Natural killer cell (primary cell): ENCODE data around the gene UST. TPM values are rescaled to one million over a fixed set of nuclear protein-coding genes. Genes with fewer than 3 reads are reported as not detected.
A peak's percentile ranks its signal among the peaks of the same experiment; 100 is the strongest.

Source experiments
- ATAC-seq, 3 donors: fragments of 150-1000 bp in 2 of 3; fragments of 200-7000 bp in 1 of 3; cut with Tn5 transposase; 1 replicate in 1 of 3; 2 replicates in 2 of 3; pipeline ENCODE4 v1.10.0; 2021; ENCODE audit warnings: mild to moderate bottlenecking in 2 of 3, moderate library complexity in 2 of 3
- DNase-seq, 2 donors: peaks; one replicate each; pipeline versions ENCODE4 v3.0.0 to v3.0.0-alpha.2; 2013 to 2021; ENCODE audit warnings: mixed read lengths in 1 of 2
- H3K27ac ChIP-seq: one replicate; pipeline ENCODE4 v1.5.1; 2013; ENCODE audit warnings: mild to moderate bottlenecking, low read length
- H3K27me3 ChIP-seq: one replicate; pipeline ENCODE4 v1.6.1; 2013; ENCODE audit warnings: low read length; ENCODE audit not compliant: control insufficient read depth, insufficient read depth
- H3K36me3 ChIP-seq: one replicate; pipeline ENCODE4 v1.6.1; 2013; ENCODE audit warnings: low read length; ENCODE audit not compliant: control insufficient read depth, insufficient read depth
- H3K4me1 ChIP-seq: one replicate; pipeline ENCODE4 v1.6.1; 2013; ENCODE audit warnings: low read length; ENCODE audit not compliant: control insufficient read depth, insufficient read depth
- H3K4me3 ChIP-seq: one replicate; pipeline ENCODE4 v1.5.1; 2013; ENCODE audit warnings: low read length
- H3K9me3 ChIP-seq: one replicate; pipeline ENCODE4 v1.6.1; 2013; ENCODE audit warnings: low read length; ENCODE audit not compliant: control insufficient read depth, insufficient read depth
- H3K27ac Mint-ChIP-seq, 2 donors: one replicate each; pipeline ENCODE4 v1.8.0; 2022; ENCODE audit warnings: mild to moderate bottlenecking in 2 of 2, mixed read lengths in 2 of 2, moderate library complexity in 1 of 2
- H3K27me3 Mint-ChIP-seq, 2 donors: one replicate each; pipeline ENCODE4 v1.8.0; 2022; ENCODE audit warnings: low read depth in 2 of 2, mixed read lengths in 2 of 2
- H3K36me3 Mint-ChIP-seq: one replicate; pipeline ENCODE4 v1.8.0; 2022; ENCODE audit warnings: mixed read lengths
- H3K4me1 Mint-ChIP-seq, 2 donors: one replicate each; pipeline ENCODE4 v1.8.0; 2022; ENCODE audit warnings: mixed read lengths in 2 of 2
- H3K4me3 Mint-ChIP-seq: one replicate; pipeline ENCODE4 v1.8.0; 2022; ENCODE audit warnings: mild to moderate bottlenecking, moderate library complexity, mixed read lengths
- H3K9me3 Mint-ChIP-seq, 2 donors: one replicate each; pipeline ENCODE4 v1.8.0; 2022; ENCODE audit warnings: mixed read lengths in 2 of 2
- CTCF ChIP-seq: fragments of 200-600 bp; IDR thresholded peaks from one replicate; pipeline ENCODE4 v1.8.0; 2022; ENCODE audit warnings: antibody characterized with exemption
- WGBS: methylation state at CpG from one replicate; pipeline ENCODE4 v1.1.7; 2013; ENCODE audit warnings: missing lambda C conversion rate; ENCODE audit not compliant: insufficient coverage; 5-methylcytosine and 5-hydroxymethylcytosine counted together
- intact Hi-C: fragments of 100-400 bp; cut with micrococcal nuclease; formaldehyde crosslinking; loops from one replicate; pipeline ENCODE4 v1.14.2; 2022
- total RNA-seq, 4 donors: library from RNA; stranded (reverse); fragments of 120-200 nt in 1 of 4; gene quantifications; one replicate each; pipeline versions ENCODE4 v1.2.3 to v1.2.4, GENCODE V29; 2013 to 2022

Gene UST
- total RNA-seq, 3 donors from 2014 or later (not counting 1 experiment from before 2014, with no cell fraction given): 6.3 to 11.9 (median 10.6) TPM

GRCh38 chr6:148831531-148831930, 84.7 kb downstream of the UST start:
- DNase-seq (no peak), ATAC-seq (no peak)
- intact Hi-C loops: loop anchor here (1.0 to 5.0 kb wide), 2 partner anchors 70 to 84 kb away; partner anchors contain the start of gene UST
- Histone ChIP-seq H3K27me3 (no peaks in the 10 kb centered on the region), H3K4me3 (no peak overlapping the region), H3K9me3 (no peaks in the 10 kb centered on the region), H3K27ac (peak overlapping the region; percentile 15), H3K4me1 (peaks cover 23% of the 10 kb centered on the region), H3K36me3 (no peaks in the 10 kb centered on the region)
- no peak for TF ChIP-seq CTCF
- 73% methylated on average over 4 of the region's 5 CpGs for whole genome bisulfite sequencing
- Mint-ChIP-seq H3K9me3 (no peaks in the 10 kb centered on the region), H3K36me3 (no peaks in the 10 kb centered on the region), H3K27me3 (no peaks in the 10 kb centered on the region), H3K27ac (peak overlapping the region; percentile 85 to 96), H3K4me3 (peak overlapping the region; percentile 97), H3K4me1 (peaks cover 35 to 56% of the 10 kb centered on the region in 2 donors)

- no peak overlapping the region for H3K27ac Mint-ChIP-seq
- Histone ChIP-seq H3K27ac (no peak overlapping the region), H3K4me3 (no peak overlapping the region), H3K4me1 (peaks cover 7% of the 10 kb centered on the region), H3K36me3 (no peaks in the 10 kb centered on the region), H3K27me3 (no peaks in the 10 kb centered on the region), H3K9me3 (no peaks in the 10 kb centered on the region)
- H3K27me3 Mint-ChIP-seq: no peaks in the 10 kb centered on the region
- WGBS: 70% methylated on average over 7 of the region's 7 CpGs
- intact Hi-C loops: no loop called here
- no peaks in the 10 kb centered on the region for H3K9me3 Mint-ChIP-seq
- H3K4me1 Mint-ChIP-seq: peaks cover 16 to 45% of the 10 kb centered on the region in 2 donors
- no peaks in the 10 kb centered on the region for H3K36me3 Mint-ChIP-seq
- H3K4me3 Mint-ChIP-seq: no peak overlapping the region
- TF ChIP-seq CTCF: no peak
- DNase-seq: peak in 1 of 2 donors; percentile 28
- ATAC-seq: no peak
Observed at GRCh38 chr6:148835920-148836441, 89.2 kb downstream of the UST start.

- Mint-ChIP-seq H3K27me3 (no peaks in the 10 kb centered on the region), H3K9me3 (no peaks in the 10 kb centered on the region), H3K27ac (no peak overlapping the region), H3K36me3 (no peaks in the 10 kb centered on the region), H3K4me1 (peaks cover 10 to 39% of the 10 kb centered on the region in 2 donors), H3K4me3 (no peak overlapping the region)
- ATAC-seq: no peak
- WGBS: 100% methylated on average over 1 of the region's 2 CpGs
- intact Hi-C loops: no loop called here
- H3K36me3 ChIP-seq: no peaks in the 10 kb centered on the region
- DNase-seq: no peak
- H3K27ac ChIP-seq: no peak overlapping the region
- no peaks in the 10 kb centered on the region for H3K27me3 ChIP-seq
- no peaks in the 10 kb centered on the region for H3K9me3 ChIP-seq
- H3K4me1 ChIP-seq: peaks cover 2% of the 10 kb centered on the region
- no peak for TF ChIP-seq CTCF
- H3K4me3 ChIP-seq: no peak overlapping the region
Observed at GRCh38 chr6:148836751-148837150, 89.9 kb downstream of the UST start.

- no peak for DNase-seq
- 87% methylated on average over 5 of the region's 5 CpGs for WGBS
- Mint-ChIP-seq H3K36me3 (no peaks in the 10 kb centered on the region), H3K9me3 (no peaks in the 10 kb centered on the region), H3K27ac (no peak overlapping the region), H3K4me3 (no peak overlapping the region), H3K27me3 (no peaks in the 10 kb centered on the region), H3K4me1 (peaks cover 16 to 34% of the 10 kb centered on the region in 2 donors)
- Histone ChIP-seq H3K27me3 (no peaks in the 10 kb centered on the region), H3K27ac (no peak overlapping the region), H3K36me3 (no peaks in the 10 kb centered on the region), H3K4me3 (no peak overlapping the region), H3K9me3 (no peaks in the 10 kb centered on the region), H3K4me1 (no peaks in the 10 kb centered on the region)
- ATAC-seq: no peak
- TF ChIP-seq CTCF: no peak
- intact Hi-C loops: no loop called here
Observed at GRCh38 chr6:148837941-148838340, 91.1 kb downstream of the UST start.
